ENCODE measurements around the gene SIAH1. TPM values are rescaled to one million over a fixed set of nuclear protein-coding genes. Genes with fewer than 3 reads are reported as not detected.

The SIAH1 gene
- polyA plus RNA-seq, 1 experiment: 11.7 TPM

- CTCF ChIA-PET: interaction anchor here (0.8 to 1.6 kb wide), 3 partner anchors 14 to 244 kb away, joined by 3 to 7 read pairs (median 3); no protein-coding TSS in a partner anchor
- H3K36me3 ChIP-seq (ENCODE audit: control insufficient read depth, insufficient read depth, low read length): no peaks in the 10 kb centered on the region
Measured at GRCh38 chr16:48383877-48384519, 1.2 kb downstream of the SIAH1 start.

GRCh38 chr16:48383009-48383876 is 2.0 kb downstream of the SIAH1 start:
- peak; percentile 25 for DNase-seq (ENCODE audit: low read depth)
- Histone ChIP-seq H3K4me3 (ENCODE audit: low read depth, low read length) (peak overlapping the region; percentile 83), H3K27me3 (ENCODE audit: control insufficient read depth, insufficient read depth, low read length) (no peaks in the 10 kb centered on the region), H3K36me3 (ENCODE audit: control insufficient read depth, insufficient read depth, low read length) (no peaks in the 10 kb centered on the region)
- no peak for TF ChIP-seq CTCF (IDR thresholded peaks at IDR 0.05; ENCODE audit: insufficient read depth, low read depth, low read length)
- ChIA-PET POLR2A (interaction anchor here (0.6 to 0.7 kb wide), 2 partner anchors 123 to 1257 kb away, joined by 3 to 4 read pairs; no protein-coding TSS in a partner anchor), CTCF (interaction anchor here (0.9 to 1.6 kb wide), 2 partner anchors 240 to 245 kb away, joined by 3 to 7 read pairs; no protein-coding TSS in a partner anchor)

More at GRCh38 chr16:48383877-48384519, 1.2 kb downstream of the SIAH1 start:
- Histone ChIP-seq H3K4me3 (ENCODE audit: low read depth, low read length) (peak overlapping the region; percentile 83), H3K27me3 (ENCODE audit: control insufficient read depth, insufficient read depth, low read length) (no peaks in the 10 kb centered on the region)
- DNase-seq (ENCODE audit: low read depth): no peak
- POLR2A ChIA-PET: interaction anchor here (0.7 kb wide), 1 partner anchor 122 kb away, joined by 3 read pairs; no protein-coding TSS in a partner anchor
- no peak for TF ChIP-seq CTCF (IDR thresholded peaks at IDR 0.05; ENCODE audit: insufficient read depth, low read depth, low read length)

- H3K4me3 ChIP-seq (ENCODE audit: low read depth, low read length): no peak overlapping the region
- POLR2A ChIA-PET: no interaction called here
- H3K36me3 ChIP-seq (ENCODE audit: control insufficient read depth, insufficient read depth, low read length): no peaks in the 10 kb centered on the region
- CTCF ChIA-PET: no interaction called here
- H3K27me3 ChIP-seq (ENCODE audit: control insufficient read depth, insufficient read depth, low read length): no peaks in the 10 kb centered on the region
- no peak for DNase-seq (ENCODE audit: low read depth)
- no peak for TF ChIP-seq CTCF (IDR thresholded peaks at IDR 0.05; ENCODE audit: insufficient read depth, low read depth, low read length)
Measured at GRCh38 chr16:48382131-48382530, 3.1 kb downstream of the SIAH1 start.

- ChIA-PET CTCF (no interaction called here), POLR2A (no interaction called here)
- Histone ChIP-seq H3K27me3 (ENCODE audit: control insufficient read depth, insufficient read depth, low read length) (no peaks in the 10 kb centered on the region), H3K4me3 (ENCODE audit: low read depth, low read length) (no peak overlapping the region), H3K36me3 (ENCODE audit: control insufficient read depth, insufficient read depth, low read length) (no peaks in the 10 kb centered on the region)
- TF ChIP-seq CTCF (IDR thresholded peaks at IDR 0.05; ENCODE audit: insufficient read depth, low read depth, low read length): no peak
- DNase-seq (ENCODE audit: low read depth): no peak
Measured at GRCh38 chr16:48381201-48381600, 4.0 kb downstream of the SIAH1 start.

- CTCF ChIA-PET: interaction anchor here (1.0 kb wide), 1 partner anchor 244 kb away, joined by 3 read pairs; no protein-coding TSS in a partner anchor
- TF ChIP-seq CTCF (IDR thresholded peaks at IDR 0.05; ENCODE audit: insufficient read depth, low read depth, low read length): no peak
- POLR2A ChIA-PET: no interaction called here
- no peak for DNase-seq (ENCODE audit: low read depth)
- no peaks in the 10 kb centered on the region for H3K36me3 ChIP-seq (ENCODE audit: control insufficient read depth, insufficient read depth, low read length)
- no peak overlapping the region for H3K4me3 ChIP-seq (ENCODE audit: low read depth, low read length)
- H3K27me3 ChIP-seq (ENCODE audit: control insufficient read depth, insufficient read depth, low read length): no peaks in the 10 kb centered on the region
Measured at GRCh38 chr16:48378836-48379235, 6.4 kb downstream of the SIAH1 start.

Measured in BJ (cell line).